Endothelial cell of umbilical vein (primary cell): Measurements from ENCODE around the gene AK9.

Experiments
- CTCF ChIP-seq, 2 donors: IDR thresholded peaks; 1 replicate in 1 of 2; 2 replicates in 1 of 2; pipeline ENCODE4 v1.5.1; 2011; ENCODE audit warnings: low read length in 2 of 2, mild to moderate bottlenecking in 2 of 2, moderate library complexity in 2 of 2, control low read depth in 1 of 2, inconsistent platforms in 1 of 2, low read depth in 1 of 2; ENCODE audit not compliant: insufficient read depth in 1 of 2; ENCODE audit errors: extremely low read depth in 1 of 2
- JUN ChIP-seq: IDR thresholded peaks from 2 replicates; pipeline ENCODE4 v1.6.1; 2011; ENCODE audit warnings: borderline replicate concordance, low read depth; ENCODE audit not compliant: insufficient read length, insufficient read depth
- MAX ChIP-seq: IDR thresholded peaks from 2 replicates; pipeline ENCODE4 v1.6.1; 2011; ENCODE audit not compliant: insufficient read depth, insufficient read length
- POLR2A ChIP-seq: IDR thresholded peaks from 2 replicates; pipeline ENCODE4 v1.6.1; 2012; ENCODE audit warnings: low read depth, mild to moderate bottlenecking, control low read depth, low read length

- no peak for TF ChIP-seq CTCF (IDR thresholded peaks at IDR 0.05; ENCODE audit: extremely low read depth in 1 of 2, insufficient read depth in 1 of 2, low read depth in 1 of 2, low read length in 2 of 2)
- no peak for TF ChIP-seq POLR2A
- no peak for TF ChIP-seq JUN
- TF ChIP-seq MAX, result no peak
These were observed 47.7 kb upstream of the AK9 start for GRCh38 chr6:109738667-109739066.
